SK-N-SH treated with all-trans-retinoic acid at 6 μM for 48 hours (cell line): ENCODE results near the gene TP53TG3D.
"Not testable (repeated sequence)": the region's sequence is repeated elsewhere in the genome, so short reads cannot be mapped to it uniquely, and the experiment has no call there.

Experiments
- ATAC-seq: fragments of 200-7000 bp; cut with Tn5 transposase; 3 replicates; pipeline ENCODE4 v1.9.1; 2020; ENCODE audit warnings: mild to moderate bottlenecking, moderate library complexity

The TP53TG3D gene

GRCh38 chr16:32252986-32253385 is at the start of gene TP53TG3D:
Gene TP53TG3D (plus strand): TSS chr16:32253286. CDS start chr16:32253354, 68 bp downstream.
- ATAC-seq: not testable (repeated sequence)

GRCh38 chr16:32253507-32253906 is 421 bp downstream of the TP53TG3D start:
- not testable (repeated sequence) for ATAC-seq

GRCh38 chr16:32261526-32261925 is 8.4 kb downstream of the TP53TG3D start:
- ATAC-seq: not testable (repeated sequence)

- ATAC-seq: not testable (repeated sequence)
Observed at GRCh38 chr16:32263552-32263951, 10.5 kb downstream of the TP53TG3D start.

GRCh38 chr16:32281910-32282309 is 28.8 kb downstream of the TP53TG3D start:
- ATAC-seq: not testable (repeated sequence)

GRCh38 chr16:32283024-32283423 is 29.9 kb downstream of the TP53TG3D start:
- ATAC-seq: not testable (repeated sequence)

- ATAC-seq: not testable (repeated sequence)
Observed at GRCh38 chr16:32283917-32284495, 30.9 kb downstream of the TP53TG3D start.

GRCh38 chr16:32284800-32285796 is 32.0 kb downstream of the TP53TG3D start:
- not testable (repeated sequence) for ATAC-seq

GRCh38 chr16:32286193-32286592 is 33.1 kb downstream of the TP53TG3D start:
- ATAC-seq: not testable (repeated sequence)

GRCh38 chr16:32287743-32288142 is 34.7 kb downstream of the TP53TG3D start:
- ATAC-seq: not testable (repeated sequence)

- ATAC-seq: not testable (repeated sequence)
Observed at GRCh38 chr16:32289197-32289596, 36.1 kb downstream of the TP53TG3D start.

- ATAC-seq: not testable (repeated sequence)
Observed at GRCh38 chr16:32302776-32303175, 49.7 kb downstream of the TP53TG3D start.
